Activated CD8-positive, alpha-beta T cell treated with anti-CD3 and anti-CD28 coated beads for 36 hours (primary cell): ENCODE results near the gene PDE6A. TPM values are rescaled to one million over a fixed set of nuclear protein-coding genes. Genes with fewer than 3 reads are reported as not detected.

Experiments used
- ATAC-seq: fragments of 200-7000 bp; cut with Tn5 transposase; one replicate; pipeline ENCODE4 v1.10.0; 2021; ENCODE audit warnings: mild to moderate bottlenecking, moderate library complexity
- CTCF ChIA-PET: fragments of 350-600 bp; sonication (Branson Sonifier 250); formaldehyde crosslinking; loops from one replicate; lab custom pipeline; 2021; ENCODE audit warnings: antibody characterized with exemption; lab: Charles Lee
- POLR2A ChIA-PET: fragments of 350-600 bp; sonication (Branson Sonifier 250); formaldehyde crosslinking; loops from one replicate; lab custom pipeline; 2021; ENCODE audit warnings: antibody characterized with exemption; lab: Charles Lee
- DNase-seq: peaks from one replicate; pipeline ENCODE4 v3.0.0-alpha.2; 2020
- H3K27ac Mint-ChIP-seq: one replicate; pipeline ENCODE4 v1.8.0; 2021; ENCODE audit warnings: mild to moderate bottlenecking, mixed read lengths
- H3K27me3 Mint-ChIP-seq: one replicate; pipeline ENCODE4 v1.8.0; 2021; ENCODE audit warnings: mixed read lengths
- H3K36me3 Mint-ChIP-seq: one replicate; pipeline ENCODE4 v1.8.0; 2021; ENCODE audit warnings: low read depth, mixed read lengths
- H3K4me1 Mint-ChIP-seq: one replicate; pipeline ENCODE4 v1.8.0; 2021; ENCODE audit warnings: low read depth, mixed read lengths
- H3K4me3 Mint-ChIP-seq: one replicate; pipeline ENCODE4 v1.8.0; 2021; ENCODE audit warnings: mild to moderate bottlenecking, moderate library complexity, mixed read lengths
- H3K9me3 Mint-ChIP-seq: one replicate; pipeline ENCODE4 v1.8.0; 2021; ENCODE audit warnings: mixed read lengths
- intact Hi-C: fragments of 100-400 bp; cut with micrococcal nuclease; formaldehyde crosslinking; loops from one replicate; pipeline ENCODE4 v1.10.0; 2022
- total RNA-seq, 2 experiments: library from RNA; stranded (reverse); gene quantifications; one replicate each; pipeline ENCODE4 v1.2.3, GENCODE V29; 2021
- TF ChIP-seq, protein P1 (sequence below): fragments of 200-600 bp; IDR thresholded peaks from one replicate; pipeline ENCODE4 v1.8.0; 2022; ENCODE audit warnings: antibody characterized with exemption, mild to moderate bottlenecking

Gene PDE6A
- total RNA-seq, 2 experiments from 2014 or later, result not detected

DNA sequence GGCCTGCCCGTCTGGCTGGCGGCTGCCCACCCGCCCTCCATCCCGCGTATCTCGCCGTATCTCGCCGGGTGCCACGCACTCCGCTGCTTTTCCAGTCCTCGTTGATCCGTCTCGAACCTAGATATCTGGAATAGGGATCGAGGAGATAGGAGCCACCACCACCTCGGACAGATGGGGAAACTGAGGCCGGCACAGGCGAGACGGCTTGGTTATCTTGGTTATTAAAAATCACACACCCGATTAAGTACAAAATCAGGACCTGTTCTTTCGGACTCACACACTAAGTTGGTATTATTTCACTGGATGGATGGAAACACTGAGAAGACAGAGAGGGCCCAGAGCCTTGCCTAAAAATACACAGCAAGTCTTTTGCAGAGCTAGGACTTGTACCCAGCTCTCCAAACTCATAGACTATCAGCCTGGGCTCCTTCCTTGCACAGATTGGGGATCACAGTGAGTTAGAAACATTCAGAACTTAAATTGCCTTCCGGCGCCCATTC, 16.6 kb upstream of the PDE6A start:
- POLR2A ChIA-PET, result interaction anchor here (0.7 to 5.5 kb wide), 6 partner anchors 8 to 309 kb away, joined by 3 to 36 read pairs (median 4); partner anchors contain the start of genes HMGXB3 and TIGD6
- DNase-seq (no peak), ATAC-seq (no peak)
- H3K27me3 Mint-ChIP-seq, result no peaks in the 10 kb centered on the region
- H3K27ac Mint-ChIP-seq, result peak overlapping the region; percentile 50
- peaks cover 35% of the 10 kb centered on the region for H3K4me1 Mint-ChIP-seq
- no peaks in the 10 kb centered on the region for H3K9me3 Mint-ChIP-seq
- H3K4me3 Mint-ChIP-seq, result peak overlapping the region; percentile 95
- H3K36me3 Mint-ChIP-seq, result peaks cover 6% of the 10 kb centered on the region
- CTCF ChIA-PET, result interaction anchor here (0.6 to 7.9 kb wide), 15 partner anchors 10 to 325 kb away, joined by 3 to 81 read pairs (median 10); partner anchors contain the start of gene PPARGC1B
- TF ChIP-seq, protein P1, sequence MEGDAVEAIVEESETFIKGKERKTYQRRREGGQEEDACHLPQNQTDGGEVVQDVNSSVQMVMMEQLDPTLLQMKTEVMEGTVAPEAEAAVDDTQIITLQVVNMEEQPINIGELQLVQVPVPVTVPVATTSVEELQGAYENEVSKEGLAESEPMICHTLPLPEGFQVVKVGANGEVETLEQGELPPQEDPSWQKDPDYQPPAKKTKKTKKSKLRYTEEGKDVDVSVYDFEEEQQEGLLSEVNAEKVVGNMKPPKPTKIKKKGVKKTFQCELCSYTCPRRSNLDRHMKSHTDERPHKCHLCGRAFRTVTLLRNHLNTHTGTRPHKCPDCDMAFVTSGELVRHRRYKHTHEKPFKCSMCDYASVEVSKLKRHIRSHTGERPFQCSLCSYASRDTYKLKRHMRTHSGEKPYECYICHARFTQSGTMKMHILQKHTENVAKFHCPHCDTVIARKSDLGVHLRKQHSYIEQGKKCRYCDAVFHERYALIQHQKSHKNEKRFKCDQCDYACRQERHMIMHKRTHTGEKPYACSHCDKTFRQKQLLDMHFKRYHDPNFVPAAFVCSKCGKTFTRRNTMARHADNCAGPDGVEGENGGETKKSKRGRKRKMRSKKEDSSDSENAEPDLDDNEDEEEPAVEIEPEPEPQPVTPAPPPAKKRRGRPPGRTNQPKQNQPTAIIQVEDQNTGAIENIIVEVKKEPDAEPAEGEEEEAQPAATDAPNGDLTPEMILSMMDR, result no peak
- intact Hi-C loops, result loop anchor here (10.0 kb wide), 1 partner anchor 326 kb away; no protein-coding TSS in a partner anchor

DNA sequence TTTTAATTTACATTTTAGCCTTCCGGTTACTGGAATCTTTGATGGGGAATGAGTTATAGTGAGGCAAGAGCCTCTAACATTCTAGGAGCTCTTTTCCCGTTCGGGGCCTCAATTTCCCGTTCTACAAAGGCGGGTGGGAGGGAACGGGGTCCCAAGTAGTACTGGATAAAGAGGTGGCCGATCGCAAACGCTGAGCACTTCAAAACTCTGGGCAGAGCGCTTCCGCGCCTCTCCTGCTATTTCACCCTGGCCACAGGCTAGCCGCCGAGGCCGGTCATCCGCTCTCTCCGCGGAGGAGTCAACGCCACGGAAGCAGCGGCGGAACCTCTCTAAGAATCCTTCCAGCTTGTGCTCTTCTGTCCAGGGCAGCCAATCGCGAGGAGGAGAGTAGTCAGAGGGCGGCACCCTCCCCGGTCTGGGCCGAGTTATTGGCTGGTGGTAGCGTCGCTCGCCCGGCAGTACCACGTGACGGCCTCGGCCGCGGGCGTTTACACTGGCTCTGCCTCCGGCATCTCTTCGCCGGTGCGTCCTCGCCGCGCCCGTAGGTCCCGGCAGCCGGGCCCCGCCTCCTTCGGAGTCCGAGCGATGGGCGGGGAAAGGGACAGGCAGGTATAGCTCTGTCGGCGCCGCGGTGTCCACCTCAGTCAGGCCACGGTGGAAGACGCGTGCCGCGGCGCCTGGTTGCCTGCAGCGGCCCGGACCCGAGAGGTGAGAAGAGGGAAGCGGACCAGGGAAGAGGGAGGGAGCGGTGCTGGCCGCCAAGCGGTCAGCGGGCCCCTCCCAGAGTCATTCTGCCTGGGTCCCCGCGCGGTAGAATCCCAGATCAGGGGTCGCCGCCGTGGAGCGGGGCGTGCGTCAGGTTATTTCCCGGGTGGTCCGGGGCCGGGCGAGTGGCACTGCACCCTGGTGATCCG, 15.9 kb upstream of the PDE6A start, which contains the start of gene SLC26A2:
TSS of gene SLC26A2 (plus strand) at position 487 of the 914 bp plus-strand sequence. CDS start 16,895 bp downstream, outside the sequence.
- ATAC-seq, result peak; percentile 96

DNA sequence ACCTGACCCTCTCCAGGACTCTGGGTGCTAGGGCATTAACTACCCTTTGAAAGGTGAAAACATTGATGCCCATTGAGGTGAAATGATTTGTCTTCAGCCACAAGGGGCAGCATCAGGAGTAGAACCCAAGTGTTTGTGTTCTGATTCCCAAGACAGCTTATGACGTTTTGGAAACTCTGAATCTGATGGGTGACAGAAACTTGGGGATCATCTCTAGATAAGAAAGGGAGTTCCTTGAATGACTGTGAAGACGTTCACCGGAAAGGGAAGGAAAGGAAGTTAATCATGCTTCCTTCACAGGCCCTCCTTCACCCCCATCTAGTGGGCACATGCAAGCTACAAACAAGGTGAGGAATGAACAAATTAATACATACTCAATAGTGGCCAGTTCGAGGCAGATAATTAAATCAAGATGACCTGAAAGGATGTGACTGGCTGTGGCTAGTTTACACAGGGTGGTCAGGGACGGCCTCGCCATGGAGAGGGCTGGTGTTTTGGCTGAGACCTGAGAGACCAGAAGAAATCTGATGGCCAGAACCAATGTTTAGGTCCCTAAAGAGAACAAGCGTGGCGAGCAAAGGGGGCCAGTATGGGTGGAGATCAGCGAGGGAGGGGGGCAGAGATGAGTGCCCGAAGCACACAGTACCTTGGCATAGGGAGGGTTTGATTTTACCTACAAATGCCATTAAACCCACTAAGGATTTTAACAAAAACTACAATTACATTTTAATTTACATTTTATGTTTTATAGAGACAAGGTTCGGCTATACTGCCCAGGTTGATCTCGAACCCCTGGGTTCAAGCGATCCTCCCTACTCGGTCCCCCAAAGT, 15.0 kb upstream of the PDE6A start:
- POLR2A ChIA-PET, result interaction anchor here (0.6 to 5.5 kb wide), 9 partner anchors 10 to 311 kb away, joined by 3 to 36 read pairs (median 4); partner anchors contain the start of genes HMGXB3 and TIGD6
- DNase-seq, result peak; percentile 70
- Mint-ChIP-seq H3K4me3 (peak overlapping the region; percentile 95), H3K27me3 (no peaks in the 10 kb centered on the region), H3K27ac (peak overlapping the region; percentile 99), H3K4me1 (peaks cover 34% of the 10 kb centered on the region), H3K9me3 (no peaks in the 10 kb centered on the region), H3K36me3 (peaks cover 6% of the 10 kb centered on the region)
- CTCF ChIA-PET, result interaction anchor here (0.9 to 7.9 kb wide), 34 partner anchors 8 to 815 kb away, joined by 3 to 81 read pairs (median 4); partner anchors contain the start of genes HMGXB3, PPARGC1B and TIGD6
- intact Hi-C loops, result loop anchor here (1.0 to 10.0 kb wide), 2 partner anchors 41 to 325 kb away; partner anchors contain the start of genes HMGXB3 and TIGD6
- TF ChIP-seq, protein P1, result peak; percentile 79
- ATAC-seq, result peak; percentile 50

More for the DNA sequence above, 15.9 kb upstream of the PDE6A start, which contains the start of gene SLC26A2:
- TF ChIP-seq, protein P1, result no peak
- POLR2A ChIA-PET, result interaction anchor here (0.6 to 5.5 kb wide), 9 partner anchors 9 to 312 kb away, joined by 3 to 36 read pairs (median 4); partner anchors contain the start of genes HMGXB3 and TIGD6
- intact Hi-C loops, result loop anchor here (10.0 kb wide), 1 partner anchor 326 kb away; no protein-coding TSS in a partner anchor
- H3K36me3 Mint-ChIP-seq, result peaks cover 6% of the 10 kb centered on the region
- peaks cover 35% of the 10 kb centered on the region for H3K4me1 Mint-ChIP-seq
- H3K27me3 Mint-ChIP-seq, result no peaks in the 10 kb centered on the region
- no peaks in the 10 kb centered on the region for H3K9me3 Mint-ChIP-seq
- peak within 1 kb of the TSS; percentile 95 for H3K4me3 Mint-ChIP-seq
- CTCF ChIA-PET, result interaction anchor here (0.9 to 7.9 kb wide), 20 partner anchors 7 to 411 kb away, joined by 3 to 81 read pairs (median 10); partner anchors contain the start of genes HMGXB3, PPARGC1B and TIGD6
- DNase-seq, result peak; percentile 97
- H3K27ac Mint-ChIP-seq, result peak within 1 kb of the TSS; percentile 99

DNA sequence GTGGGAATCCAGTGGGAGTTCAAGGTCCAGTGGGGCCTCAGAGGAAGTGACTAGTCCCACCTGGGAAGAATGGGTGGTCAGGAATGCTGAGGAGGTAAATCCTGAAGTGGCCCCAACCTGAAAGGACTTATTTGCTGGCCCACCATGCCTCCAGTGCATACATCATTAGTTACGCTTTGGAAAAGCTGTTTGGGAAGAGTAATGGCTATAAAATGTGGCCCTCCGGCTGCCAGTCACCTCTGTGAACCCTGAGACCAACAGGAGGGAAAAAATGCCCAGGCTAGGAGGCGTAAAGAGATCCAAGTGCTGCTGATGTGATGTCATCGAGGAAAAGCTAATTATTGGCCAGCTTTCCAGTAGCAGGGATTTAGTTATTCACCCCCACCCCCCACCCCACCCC, 13.3 kb upstream of the PDE6A start:
- intact Hi-C loops, result no loop called here
- ATAC-seq (no peak), DNase-seq (no peak)
- CTCF ChIA-PET, result interaction anchor here (0.9 to 7.9 kb wide), 10 partner anchors 9 to 322 kb away, joined by 3 to 81 read pairs (median 22); no protein-coding TSS in a partner anchor
- peaks cover 2% of the 10 kb centered on the region for H3K36me3 Mint-ChIP-seq
- POLR2A ChIA-PET, result interaction anchor here (5.5 kb wide), 1 partner anchor 42 kb away, joined by 36 read pairs; the partner anchor contains the start of genes HMGXB3 and TIGD6
- peaks cover 31% of the 10 kb centered on the region for H3K4me1 Mint-ChIP-seq
- no peaks in the 10 kb centered on the region for H3K27me3 Mint-ChIP-seq
- H3K9me3 Mint-ChIP-seq, result no peaks in the 10 kb centered on the region
- no peak overlapping the region for H3K27ac Mint-ChIP-seq
- TF ChIP-seq, protein P1, result no peak
- H3K4me3 Mint-ChIP-seq, result no peak overlapping the region
